Mononuclear cell (primary cell): ENCODE measurements around the gene CPNE4. TPM values are rescaled to one million over a fixed set of nuclear protein-coding genes. Genes with fewer than 3 reads are reported as not detected.

Experiments
- H3K27me3 ChIP-seq: 2 replicates; pipeline ENCODE4 v1.6.0; 2011; ENCODE audit warnings: low read length, control low read depth; ENCODE audit not compliant: insufficient read depth
- H3K4me1 ChIP-seq: 2 replicates; pipeline ENCODE4 v1.5.1; 2011; ENCODE audit warnings: mild to moderate bottlenecking, low read length, control low read depth; ENCODE audit not compliant: insufficient read depth
- H3K4me3 ChIP-seq: 2 replicates; pipeline ENCODE4 v1.5.1; 2011; ENCODE audit warnings: mild to moderate bottlenecking, low read length, moderate library complexity
- H3K9me3 ChIP-seq: 2 replicates; pipeline ENCODE4 v1.5.1; 2011; ENCODE audit warnings: low read depth, mild to moderate bottlenecking, control low read depth, low read length
- total RNA-seq: library from RNA; depleted of rRNA; stranded (reverse); fragments of >200 nt; gene quantifications from one replicate; pipeline ENCODE4 v1.2.3, GENCODE V29; 2012

CPNE4 gene
- total RNA-seq, 1 donor = 0.10 TPM

DNA sequence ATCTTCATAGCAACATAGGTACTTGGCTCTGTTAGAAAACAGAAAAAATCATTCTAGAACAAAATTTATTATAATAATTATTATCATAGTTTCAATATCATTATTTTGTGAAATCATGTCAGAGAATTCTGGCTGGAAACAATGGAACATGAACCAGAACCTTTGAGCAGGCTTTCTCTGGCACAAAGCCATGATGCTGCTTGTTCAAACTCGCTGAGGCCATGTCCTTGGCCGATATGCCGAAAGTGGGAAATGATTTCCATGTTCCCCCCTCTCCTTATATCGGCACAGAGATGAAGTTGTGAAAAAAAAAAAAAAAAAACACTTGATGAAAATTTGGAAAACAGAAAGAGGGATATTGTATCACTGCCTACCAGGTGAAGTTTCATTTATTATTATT, 483.1 kb downstream of the CPNE4 start:
- Histone ChIP-seq H3K27me3 (no peaks in the 10 kb centered on the region), H3K4me1 (no peaks in the 10 kb centered on the region), H3K9me3 (no peaks in the 10 kb centered on the region), H3K4me3 (no peak overlapping the region)

DNA sequence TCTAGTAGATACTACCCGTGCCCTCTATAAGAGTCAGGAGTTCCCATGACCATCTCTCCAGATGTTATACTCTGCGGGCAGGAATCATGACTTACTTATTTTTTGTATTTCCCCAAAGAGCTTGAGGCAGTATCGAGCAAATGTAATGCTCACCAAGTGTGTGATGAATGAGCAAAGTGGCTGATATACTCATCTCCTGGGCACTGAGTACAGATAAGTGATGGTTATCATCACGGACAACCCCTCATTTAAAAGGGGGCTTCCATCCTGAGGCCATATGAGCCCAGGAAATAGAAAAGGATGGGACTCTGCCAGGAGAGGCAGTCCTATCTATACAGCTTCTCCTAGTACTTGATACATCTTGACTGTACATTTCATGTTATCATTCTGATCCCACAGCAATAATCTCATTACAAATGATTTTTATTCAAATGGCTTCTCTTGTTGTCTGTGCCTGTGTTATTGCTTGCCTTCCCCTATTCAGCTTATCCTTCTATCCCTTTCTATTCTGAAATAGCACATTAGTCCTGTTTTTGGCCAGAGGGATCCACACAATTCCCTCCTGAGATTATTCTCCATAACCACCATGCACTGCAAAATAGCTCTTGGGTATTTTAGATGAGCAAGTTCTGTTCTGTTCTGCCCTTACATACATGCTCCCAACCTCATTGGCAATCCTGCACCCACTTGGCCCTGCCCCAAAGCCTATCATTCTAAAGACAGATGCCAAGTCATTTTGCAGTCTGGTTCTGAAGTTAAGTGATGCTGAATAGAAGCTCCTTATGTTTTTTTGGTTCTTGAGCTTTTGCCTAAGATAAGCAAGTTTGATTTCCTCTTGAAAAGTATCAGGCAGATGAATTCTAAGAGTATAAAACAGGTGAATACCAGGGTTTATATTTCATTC, 484.0 kb downstream of the CPNE4 start:
- Histone ChIP-seq H3K27me3 (peaks cover 3% of the 10 kb centered on the region), H3K4me1 (no peaks in the 10 kb centered on the region), H3K4me3 (no peak overlapping the region), H3K9me3 (no peaks in the 10 kb centered on the region)

DNA sequence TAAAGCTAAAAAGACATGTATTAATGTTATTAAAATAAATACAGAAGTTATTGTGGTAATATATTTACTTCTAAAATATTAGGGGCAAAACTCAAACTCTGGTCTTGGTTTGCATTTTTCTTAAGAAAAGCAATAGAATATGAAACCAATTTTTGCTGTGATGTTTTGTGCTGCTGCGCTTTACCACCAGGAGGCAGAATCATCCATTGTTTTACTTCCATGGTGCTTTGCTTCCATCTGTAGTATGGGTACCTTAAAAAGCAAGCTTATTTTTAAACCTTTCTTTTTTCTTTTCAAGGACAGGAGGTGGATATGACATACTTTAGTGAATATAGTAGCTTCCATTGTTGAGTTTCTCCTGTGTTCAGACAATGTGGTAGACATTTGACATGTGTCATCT, 485.5 kb downstream of the CPNE4 start:
- H3K27me3 ChIP-seq = peaks cover 3% of the 10 kb centered on the region
- no peaks in the 10 kb centered on the region for H3K9me3 ChIP-seq
- H3K4me3 ChIP-seq = no peak overlapping the region
- H3K4me1 ChIP-seq = no peaks in the 10 kb centered on the region

DNA sequence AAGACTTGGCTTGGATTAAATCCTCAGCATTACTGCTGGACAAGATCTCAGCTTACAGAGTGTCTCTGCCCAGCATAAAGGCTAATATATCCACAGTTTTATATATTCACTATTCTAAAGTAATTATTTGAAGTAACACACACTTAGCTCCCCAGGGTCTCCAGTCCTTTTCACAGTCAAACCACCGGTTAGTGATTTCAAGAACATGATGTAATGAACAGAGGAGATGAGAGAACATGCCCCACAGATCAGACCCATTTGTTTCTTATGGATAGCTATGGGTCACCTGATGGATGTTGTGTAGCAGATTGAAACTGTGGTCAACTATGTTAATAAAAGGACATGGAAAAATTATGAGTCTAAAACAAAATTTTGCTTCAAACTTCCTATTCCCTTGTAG, 487.2 kb downstream of the CPNE4 start:
- no peak overlapping the region for H3K4me3 ChIP-seq
- no peaks in the 10 kb centered on the region for H3K4me1 ChIP-seq
- peaks cover 3% of the 10 kb centered on the region for H3K27me3 ChIP-seq

GRCh38 chr3:131546441-131546840, 488.4 kb downstream of the CPNE4 start:
- Histone ChIP-seq H3K4me3 (no peak overlapping the region), H3K9me3 (no peaks in the 10 kb centered on the region), H3K4me1 (no peaks in the 10 kb centered on the region), H3K27me3 (peaks cover 3% of the 10 kb centered on the region)

More for the DNA sequence above, 487.2 kb downstream of the CPNE4 start:
- no peaks in the 10 kb centered on the region for H3K9me3 ChIP-seq

DNA sequence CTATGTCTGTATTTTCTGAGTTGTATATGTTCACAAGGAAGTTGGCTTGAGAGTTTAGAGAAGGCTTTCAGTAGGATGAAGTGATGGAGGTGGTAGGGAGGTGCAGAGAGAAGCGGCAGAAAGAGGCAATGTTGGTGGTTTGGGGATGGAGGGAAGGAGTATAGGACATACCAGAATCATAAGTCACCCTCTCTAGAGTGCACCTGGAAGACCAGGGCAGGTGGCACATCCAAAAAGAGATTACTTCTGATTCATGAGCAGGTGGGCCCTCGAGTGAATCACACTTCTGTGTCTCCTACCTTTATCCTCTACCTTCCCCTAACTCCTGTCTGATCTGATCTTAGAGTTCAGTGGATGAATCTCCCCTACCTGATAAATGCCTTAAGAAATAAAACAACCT, 490.3 kb downstream of the CPNE4 start:
- H3K9me3 ChIP-seq = no peaks in the 10 kb centered on the region
- no peaks in the 10 kb centered on the region for H3K4me1 ChIP-seq
- H3K27me3 ChIP-seq = peaks cover 3% of the 10 kb centered on the region
- H3K4me3 ChIP-seq = no peak overlapping the region

GRCh38 chr3:131543714-131544113, 491.1 kb downstream of the CPNE4 start:
- Histone ChIP-seq H3K9me3 (no peaks in the 10 kb centered on the region), H3K4me1 (no peaks in the 10 kb centered on the region), H3K27me3 (peaks cover 3% of the 10 kb centered on the region), H3K4me3 (no peak overlapping the region)

DNA sequence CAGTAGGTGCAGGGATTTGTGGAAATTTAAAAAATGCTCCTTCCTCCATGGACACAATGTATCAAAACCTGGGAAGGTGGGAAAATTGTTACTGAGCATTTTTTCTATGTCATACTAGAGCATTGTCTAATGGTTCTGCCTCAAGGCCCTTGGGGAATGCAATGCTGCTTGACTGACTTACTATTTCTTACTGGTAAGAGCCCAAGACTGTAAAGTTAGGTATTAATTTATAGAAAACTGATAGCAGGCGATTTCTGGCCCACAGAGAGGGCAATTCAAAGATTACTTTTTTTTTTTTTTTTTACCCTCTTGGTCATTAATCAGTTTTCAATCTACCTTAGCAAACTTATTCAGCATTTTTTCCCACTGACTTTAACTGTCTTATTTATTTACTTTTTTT, 493.5 kb downstream of the CPNE4 start:
- no peak overlapping the region for H3K4me3 ChIP-seq
- H3K9me3 ChIP-seq = no peaks in the 10 kb centered on the region
- H3K4me1 ChIP-seq = no peaks in the 10 kb centered on the region
- no peaks in the 10 kb centered on the region for H3K27me3 ChIP-seq

DNA sequence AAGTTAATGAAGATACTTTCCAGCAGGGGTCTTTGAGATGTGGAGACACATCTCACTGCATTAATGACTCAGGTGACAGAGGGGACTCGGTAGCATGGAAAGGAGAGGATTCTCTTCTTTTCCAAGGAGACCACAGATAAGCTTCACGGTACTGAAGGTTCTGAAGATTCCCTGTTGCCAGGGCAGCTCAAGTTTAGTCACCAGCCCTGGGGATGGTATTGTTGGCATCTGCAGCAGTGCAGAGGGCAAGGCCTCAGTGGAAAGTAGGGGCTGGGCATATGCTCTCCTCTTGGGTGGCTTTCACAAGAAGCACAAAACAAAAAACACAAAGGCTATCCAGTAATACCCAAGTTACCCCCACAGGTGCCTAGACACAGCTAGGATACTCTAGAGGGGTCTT, 494.0 kb downstream of the CPNE4 start:
- no peaks in the 10 kb centered on the region for H3K4me1 ChIP-seq
- no peak overlapping the region for H3K4me3 ChIP-seq
- no peaks in the 10 kb centered on the region for H3K9me3 ChIP-seq
- no peaks in the 10 kb centered on the region for H3K27me3 ChIP-seq

DNA sequence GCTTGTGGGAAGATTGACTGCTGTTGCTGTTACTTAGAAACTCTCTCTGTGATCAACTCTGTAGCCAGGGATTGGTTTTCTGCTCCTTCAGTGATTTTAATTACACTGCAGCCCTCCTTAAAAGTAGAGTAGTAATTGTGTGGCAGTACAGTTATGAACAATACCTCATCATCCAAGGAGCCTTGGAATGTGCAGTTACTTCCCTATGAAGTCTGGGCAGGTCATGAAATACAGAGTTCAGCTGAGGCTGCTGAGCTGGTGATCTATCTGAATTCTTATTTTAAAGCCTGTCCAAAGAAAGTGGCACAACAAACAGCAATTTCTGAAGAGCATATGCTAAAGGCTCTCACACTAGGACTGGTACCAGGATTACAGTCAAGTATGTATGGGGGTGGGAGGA, 494.7 kb downstream of the CPNE4 start:
- Histone ChIP-seq H3K9me3 (no peaks in the 10 kb centered on the region), H3K4me1 (no peaks in the 10 kb centered on the region), H3K4me3 (no peak overlapping the region), H3K27me3 (no peaks in the 10 kb centered on the region)

DNA sequence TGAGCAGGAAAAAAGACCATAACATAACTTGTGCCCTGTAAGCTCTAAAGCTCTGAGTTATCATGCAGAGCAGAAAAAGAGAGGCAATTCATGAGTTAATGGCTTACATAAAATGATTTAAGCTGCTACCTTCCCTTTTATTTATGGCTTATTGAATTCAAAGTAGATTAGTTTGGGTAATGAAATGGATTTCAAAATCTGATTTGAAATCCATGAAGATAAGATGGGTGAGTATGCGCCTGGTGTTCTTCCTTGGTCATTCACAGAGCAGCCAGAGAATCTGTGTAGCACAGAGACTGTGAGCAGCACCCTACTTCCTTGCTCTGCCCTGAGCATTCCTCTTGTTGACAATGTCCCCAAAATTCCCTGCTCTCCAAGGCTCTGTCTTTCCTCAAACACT, 495.8 kb downstream of the CPNE4 start:
- H3K4me3 ChIP-seq = no peak overlapping the region
- H3K9me3 ChIP-seq = no peaks in the 10 kb centered on the region
- no peaks in the 10 kb centered on the region for H3K27me3 ChIP-seq
- no peaks in the 10 kb centered on the region for H3K4me1 ChIP-seq

DNA sequence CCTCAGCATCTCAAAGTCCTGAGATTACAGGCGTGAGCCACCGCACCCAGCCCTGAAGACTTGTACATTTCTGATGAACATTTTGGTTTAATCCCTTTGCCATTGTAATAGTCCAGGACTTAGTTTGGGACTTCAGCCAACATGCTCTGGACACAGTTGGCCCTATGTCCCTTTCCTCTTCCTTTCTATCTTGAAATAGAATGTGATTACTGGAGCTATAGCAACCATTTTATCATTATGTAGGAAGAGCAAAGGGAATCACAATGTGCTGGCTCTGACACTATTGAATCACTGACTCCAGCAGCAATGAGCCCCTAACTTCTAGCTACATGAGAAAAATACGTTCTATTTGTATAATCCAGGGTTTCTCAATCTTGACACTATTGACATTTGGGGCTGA, 497.3 kb downstream of the CPNE4 start:
- Histone ChIP-seq H3K4me3 (no peak overlapping the region), H3K4me1 (no peaks in the 10 kb centered on the region), H3K27me3 (peaks cover 3% of the 10 kb centered on the region), H3K9me3 (no peaks in the 10 kb centered on the region)

- Histone ChIP-seq H3K9me3 (no peaks in the 10 kb centered on the region), H3K27me3 (peaks cover 5% of the 10 kb centered on the region), H3K4me1 (no peaks in the 10 kb centered on the region), H3K4me3 (no peak overlapping the region)
Measured at GRCh38 chr3:131535596-131535995, 499.2 kb downstream of the CPNE4 start.

GRCh38 chr3:131535131-131535530, 499.7 kb downstream of the CPNE4 start:
- no peak overlapping the region for H3K4me3 ChIP-seq
- peaks cover 5% of the 10 kb centered on the region for H3K27me3 ChIP-seq
- no peaks in the 10 kb centered on the region for H3K9me3 ChIP-seq
- no peaks in the 10 kb centered on the region for H3K4me1 ChIP-seq

DNA sequence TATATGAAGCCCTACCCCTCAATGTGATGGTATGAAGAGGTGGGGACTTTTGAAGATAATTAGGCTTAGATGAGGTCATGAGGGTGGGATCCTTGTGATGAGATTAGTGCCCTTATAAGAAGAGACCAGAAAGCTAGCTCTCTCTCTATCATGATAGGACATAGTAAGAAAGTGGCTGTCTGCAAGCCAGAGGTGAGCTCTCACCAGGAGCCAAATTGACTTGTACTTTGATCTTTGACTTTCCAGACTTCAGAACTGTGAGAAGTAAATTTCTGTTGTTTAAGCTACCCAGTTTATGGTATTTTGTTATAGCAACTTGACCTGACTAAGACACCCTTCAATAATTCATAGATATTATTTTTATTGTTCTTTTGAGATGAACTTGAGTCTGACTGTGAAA, 502.2 kb downstream of the CPNE4 start:
- no peaks in the 10 kb centered on the region for H3K9me3 ChIP-seq
- no peaks in the 10 kb centered on the region for H3K4me1 ChIP-seq
- peaks cover 5% of the 10 kb centered on the region for H3K27me3 ChIP-seq
- H3K4me3 ChIP-seq = no peak overlapping the region

DNA sequence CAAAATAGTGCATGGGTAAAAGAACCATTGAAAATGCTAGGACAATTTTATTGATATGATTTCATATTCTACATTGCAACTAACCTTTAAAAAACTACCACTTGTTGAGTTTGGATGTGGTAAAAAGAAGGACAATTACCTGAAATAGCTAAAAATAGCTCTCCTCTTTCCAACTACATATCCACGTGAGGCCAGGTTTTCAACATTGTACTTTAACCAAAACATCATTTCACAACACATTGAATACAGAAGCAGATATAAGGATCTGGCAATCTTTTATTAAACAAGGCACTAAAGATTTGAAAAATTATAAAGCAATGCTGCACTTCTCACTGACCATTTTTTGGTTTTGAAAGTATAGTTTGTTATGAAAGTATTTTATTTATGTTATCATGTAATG, 504.0 kb downstream of the CPNE4 start:
- H3K4me1 ChIP-seq = no peaks in the 10 kb centered on the region
- H3K27me3 ChIP-seq = peaks cover 11% of the 10 kb centered on the region
- no peaks in the 10 kb centered on the region for H3K9me3 ChIP-seq
- no peak overlapping the region for H3K4me3 ChIP-seq
